Activated CD4-positive, alpha-beta T cell treated with anti-CD3 and anti-CD28 coated beads, Interleukin-2, Interleukin-4, amounts not matched to agents 100 ng/mL and 50 ng/mL, durations not matched to agents 16 hours and 8 hours (primary cell): Measurements from ENCODE around the gene MAP3K4.
A peak's percentile ranks its signal among the peaks of the same experiment; 100 is the strongest.
"Not testable (repeated sequence)": the region's sequence is repeated elsewhere in the genome, so short reads cannot be mapped to it uniquely, and the experiment has no call there.

Source experiments
- DNase-seq: peaks from one replicate; pipeline ENCODE4 v3.0.0-alpha.2; 2020; ENCODE audit warnings: low spot score

MAP3K4 gene

DNA sequence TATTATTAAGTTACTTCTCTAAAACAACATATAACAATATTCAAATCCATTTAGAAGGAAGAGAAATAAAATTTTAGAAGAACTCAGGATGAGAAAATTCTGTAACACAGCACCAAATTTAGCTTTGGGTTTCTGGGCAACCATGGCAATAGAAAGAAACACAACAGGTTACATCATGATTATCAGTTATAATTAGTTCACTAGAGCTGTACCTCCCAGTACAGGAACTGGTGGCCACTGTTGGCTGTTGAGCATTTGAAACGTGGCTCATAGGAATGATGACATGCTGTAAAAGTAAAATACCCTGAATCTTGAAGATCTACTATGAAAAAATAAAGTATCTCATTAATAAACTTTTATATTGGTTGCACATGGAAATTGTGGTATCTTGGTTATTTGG is 23.7 kb upstream of the MAP3K4 start:
- no peak for DNase-seq

DNA sequence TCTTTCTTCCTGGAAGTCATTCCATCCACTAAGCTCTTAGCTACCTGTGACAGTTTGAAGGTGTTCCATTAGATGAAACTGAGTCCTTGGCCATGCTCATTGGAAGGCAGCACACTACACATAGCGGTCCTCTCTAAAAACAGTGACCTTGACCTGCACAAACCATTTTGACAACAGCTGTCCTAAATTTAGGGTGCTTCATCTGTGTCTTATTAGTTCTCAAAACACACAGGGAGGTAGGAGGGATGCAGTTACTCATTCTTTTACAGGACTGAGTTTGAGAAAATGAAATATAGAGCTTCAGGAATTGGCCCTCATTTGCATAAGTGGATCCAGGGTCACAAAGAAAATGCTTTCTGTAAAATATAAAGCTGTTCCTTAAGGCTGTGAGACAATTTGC is 20.4 kb upstream of the MAP3K4 start:
- DNase-seq = no peak

DNA sequence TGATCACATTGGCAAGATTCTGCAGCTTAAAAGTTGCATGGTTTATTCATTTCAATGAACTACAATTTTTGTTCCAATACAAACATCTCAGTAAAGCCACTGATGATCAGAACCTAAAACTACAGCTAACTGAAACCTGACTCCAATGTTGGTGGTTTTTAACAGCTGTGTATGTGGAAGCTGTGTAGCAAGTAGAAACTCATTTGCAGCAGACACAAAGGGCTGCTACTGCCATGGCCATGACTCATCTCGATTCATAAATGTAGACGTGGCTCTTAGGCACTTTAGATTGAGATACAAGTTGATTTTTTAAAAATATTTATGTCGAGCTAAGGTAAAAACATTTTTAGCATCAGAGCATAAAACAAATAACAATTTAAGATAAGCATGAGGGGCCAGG is 19.5 kb upstream of the MAP3K4 start:
- DNase-seq = no peak

DNA sequence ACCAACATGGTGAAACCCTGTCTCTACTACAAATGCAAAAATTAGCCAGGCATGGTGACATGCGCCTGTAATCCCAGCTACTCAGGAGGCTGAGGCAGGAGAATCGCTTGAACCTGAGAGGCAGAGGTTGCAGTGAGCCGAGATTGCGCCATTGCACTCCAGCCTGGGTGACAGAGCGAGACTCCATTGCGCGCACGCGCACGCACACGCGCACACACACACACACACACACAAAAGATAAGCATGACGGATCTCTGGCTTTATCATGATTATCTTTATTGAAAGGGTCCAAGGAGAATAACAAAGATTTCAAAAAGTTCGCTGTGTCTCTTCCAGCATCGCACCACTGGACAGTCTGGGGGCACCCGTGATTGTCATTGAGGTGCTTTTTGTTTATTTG is 19.0 kb upstream of the MAP3K4 start:
- not testable (repeated sequence) for DNase-seq

DNA sequence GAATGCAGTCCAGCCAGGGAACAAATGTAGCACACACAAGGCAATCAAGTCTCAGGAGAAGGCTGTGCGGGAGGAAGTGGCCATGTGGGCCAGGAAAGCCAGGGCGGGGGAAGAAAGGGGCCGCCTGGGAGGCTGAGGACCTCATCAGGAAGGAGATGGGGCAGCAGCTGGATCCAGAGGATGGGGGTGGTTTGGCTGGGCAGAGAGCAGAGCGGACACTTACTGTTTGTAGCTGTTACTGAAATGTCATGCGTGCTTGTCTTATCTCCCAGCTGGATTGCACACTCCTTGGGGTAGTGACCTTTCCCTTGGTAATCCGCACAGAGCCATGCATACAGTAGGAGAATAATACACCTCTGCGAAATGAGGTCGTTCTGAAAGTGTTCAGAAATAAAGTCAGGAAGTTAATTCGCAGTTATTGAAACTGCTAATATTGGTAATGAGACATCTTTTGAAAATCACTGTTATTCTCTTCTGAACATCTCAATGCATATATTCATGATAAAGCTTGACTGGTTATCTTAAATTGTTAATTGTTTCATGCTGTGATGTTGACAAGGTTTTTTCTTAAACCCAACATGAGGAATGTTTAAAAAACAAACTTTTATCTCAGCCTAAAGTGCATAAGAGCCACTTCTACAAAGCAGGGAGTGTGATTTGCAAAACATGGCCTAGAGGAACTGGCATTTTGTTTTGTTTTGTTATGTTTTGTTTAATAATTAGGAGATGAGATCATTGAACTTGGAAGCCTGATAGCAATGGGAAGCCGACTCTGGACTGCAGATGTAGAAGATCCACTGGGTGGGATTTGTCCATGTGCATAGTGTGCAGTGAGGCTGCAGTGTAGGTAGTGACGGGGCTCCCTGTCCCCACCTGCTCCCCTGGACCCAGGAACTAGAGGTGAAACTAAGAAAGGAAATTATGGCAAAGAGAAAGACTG is 18.0 kb upstream of the MAP3K4 start:
- DNase-seq = no peak

DNA sequence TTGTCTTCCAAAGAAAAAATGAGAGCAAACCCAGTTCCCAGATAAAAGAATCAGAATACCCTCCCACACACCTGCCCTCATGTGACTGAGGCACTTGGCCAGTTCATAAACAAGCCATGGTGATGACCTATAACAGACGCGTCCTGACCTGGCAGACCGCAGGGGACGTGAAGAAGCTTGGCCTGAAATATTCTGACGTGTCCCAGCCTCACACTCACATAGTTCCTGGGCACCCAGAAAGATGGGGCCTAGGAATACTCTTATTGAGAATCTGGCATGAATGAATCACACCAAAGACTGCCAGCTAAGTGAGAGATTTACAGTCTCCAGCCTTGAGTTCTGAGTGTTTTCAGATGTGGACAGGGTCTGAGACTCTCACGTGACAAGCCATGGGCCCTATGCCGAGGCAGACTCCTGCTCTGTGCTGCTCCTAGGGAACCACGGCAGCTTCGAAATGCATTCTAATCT is 17.2 kb upstream of the MAP3K4 start:
- no peak for DNase-seq

DNA sequence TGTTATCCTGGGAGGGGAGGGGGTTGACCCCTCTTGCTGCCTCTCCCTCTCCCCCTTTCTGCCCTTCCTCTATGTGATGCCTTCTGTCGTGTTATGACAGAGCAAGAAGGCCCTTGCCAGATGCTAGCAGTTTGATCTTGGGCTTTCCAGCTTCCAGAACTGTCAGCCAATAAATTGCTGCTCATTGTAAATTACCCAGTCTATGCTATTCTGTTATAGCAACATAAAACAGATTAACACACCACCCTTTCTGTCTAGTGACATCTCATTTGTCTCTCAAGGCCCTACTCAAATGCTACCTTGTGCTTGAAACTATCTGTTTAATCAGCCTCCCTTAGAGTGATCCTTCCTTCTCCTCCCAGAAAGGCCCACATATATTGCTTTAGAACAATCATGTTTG is 16.4 kb upstream of the MAP3K4 start:
- no peak for DNase-seq

DNA sequence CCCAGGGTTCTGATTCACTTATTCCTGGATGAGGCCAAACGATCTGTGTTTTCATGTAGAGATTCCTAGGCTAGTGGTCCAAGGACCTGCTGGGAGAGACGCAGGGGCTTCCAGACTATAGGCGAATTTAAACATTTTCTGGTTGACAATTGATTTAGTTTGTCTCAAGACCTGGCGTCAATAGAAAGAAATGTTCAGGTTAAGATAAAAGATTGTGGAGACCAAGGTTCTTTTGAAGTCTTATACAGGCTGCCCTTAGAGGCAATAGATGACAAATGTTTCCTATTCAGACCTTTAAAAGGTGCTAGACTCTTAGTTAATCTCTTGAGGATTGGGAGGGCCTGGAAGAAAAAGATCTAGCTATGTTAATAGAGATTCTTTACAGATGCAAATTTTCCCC is 15.6 kb upstream of the MAP3K4 start:
- not testable (repeated sequence) for DNase-seq

DNA sequence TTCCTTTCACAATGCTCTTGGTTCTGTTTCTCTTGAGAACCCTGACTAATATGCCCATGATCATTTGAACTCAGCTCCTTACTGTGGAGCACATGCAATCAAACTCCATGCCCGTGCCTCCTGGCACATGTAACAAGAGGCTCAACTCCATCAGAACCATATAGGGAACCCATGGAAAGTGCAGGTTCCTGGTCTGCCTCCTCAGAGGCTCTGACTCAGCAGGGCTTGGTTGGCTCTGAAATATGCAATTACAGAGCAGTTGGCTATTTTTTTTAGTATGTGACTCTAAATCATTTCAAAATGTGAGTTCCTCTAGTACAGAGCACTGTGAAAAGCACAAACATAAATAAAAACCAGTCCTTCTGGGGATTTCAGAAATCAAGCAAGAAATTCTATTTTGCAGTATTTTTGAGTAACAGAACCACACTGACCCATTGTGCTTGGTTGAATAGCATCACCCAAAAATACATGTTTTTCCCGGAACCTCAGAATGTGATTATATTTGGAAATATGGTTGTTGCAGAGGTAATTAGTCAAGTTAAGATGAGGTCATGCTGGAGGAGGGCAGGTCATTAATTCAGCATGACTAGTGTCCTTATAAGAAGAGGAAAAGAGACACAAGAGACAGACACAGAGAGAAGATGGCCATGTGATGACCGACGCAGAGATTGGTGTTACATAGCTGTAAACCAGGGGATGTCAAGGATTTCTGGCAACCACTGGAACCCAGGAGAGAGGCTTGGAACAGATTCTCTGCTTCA is 13.2 kb upstream of the MAP3K4 start:
- no peak for DNase-seq

DNA sequence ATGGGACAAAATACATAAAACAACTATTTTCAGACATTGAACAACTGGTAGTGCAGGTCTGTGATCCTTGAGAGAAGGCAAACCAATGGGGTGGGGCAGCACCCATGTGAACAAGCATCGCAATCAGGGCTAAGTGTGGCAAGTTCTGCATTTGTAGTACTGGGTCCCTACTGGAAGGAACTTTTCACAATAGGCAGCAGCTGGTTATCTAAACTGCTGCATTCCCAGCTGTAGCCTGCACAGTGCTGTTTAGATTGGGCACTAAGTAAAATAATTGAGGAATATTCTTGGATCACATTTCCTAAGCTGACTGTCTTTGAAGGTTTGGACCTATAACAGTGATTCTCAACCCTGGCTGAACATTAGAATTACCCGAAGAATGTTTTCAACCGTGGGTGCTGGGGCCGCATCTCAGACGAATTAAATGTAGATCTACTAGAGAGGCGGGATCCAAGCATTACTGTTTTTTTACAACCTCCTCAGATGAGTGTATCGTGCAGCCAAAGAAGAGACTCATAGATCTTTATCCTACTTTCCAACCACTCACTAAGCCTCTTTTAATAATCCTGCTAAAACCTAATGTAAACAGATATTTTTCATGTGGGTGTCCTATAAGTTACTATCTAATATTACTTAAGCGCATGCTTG is 12.4 kb upstream of the MAP3K4 start:
- no peak for DNase-seq

DNA sequence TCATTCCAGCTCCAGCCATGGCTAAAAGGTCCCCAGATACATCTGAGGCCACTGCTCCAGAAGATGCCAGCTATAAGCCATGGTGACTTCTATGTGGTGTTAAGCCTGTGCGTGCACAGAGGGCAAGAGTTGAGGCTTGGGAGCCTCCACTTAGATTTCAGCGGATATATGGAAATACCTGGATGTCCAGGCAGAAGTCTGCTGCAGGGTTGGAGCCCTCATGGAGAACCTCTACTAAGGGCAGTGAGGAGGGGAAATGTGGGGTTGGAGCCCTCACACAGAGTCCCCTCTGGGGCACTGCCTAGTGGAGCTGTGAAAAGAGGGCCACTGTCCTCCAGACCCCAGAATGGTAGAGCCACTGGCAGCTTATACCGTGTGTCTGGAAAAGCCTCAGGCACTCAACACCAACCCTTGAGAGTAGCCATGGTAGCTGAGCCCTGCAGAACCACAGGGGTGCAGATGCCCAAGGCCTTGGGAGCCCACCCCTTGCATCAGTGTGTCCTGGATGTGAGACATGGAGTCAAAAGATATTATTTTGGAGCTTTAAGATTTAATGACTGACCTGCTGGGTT is 8.1 kb upstream of the MAP3K4 start:
- DNase-seq = not testable (repeated sequence)

DNA sequence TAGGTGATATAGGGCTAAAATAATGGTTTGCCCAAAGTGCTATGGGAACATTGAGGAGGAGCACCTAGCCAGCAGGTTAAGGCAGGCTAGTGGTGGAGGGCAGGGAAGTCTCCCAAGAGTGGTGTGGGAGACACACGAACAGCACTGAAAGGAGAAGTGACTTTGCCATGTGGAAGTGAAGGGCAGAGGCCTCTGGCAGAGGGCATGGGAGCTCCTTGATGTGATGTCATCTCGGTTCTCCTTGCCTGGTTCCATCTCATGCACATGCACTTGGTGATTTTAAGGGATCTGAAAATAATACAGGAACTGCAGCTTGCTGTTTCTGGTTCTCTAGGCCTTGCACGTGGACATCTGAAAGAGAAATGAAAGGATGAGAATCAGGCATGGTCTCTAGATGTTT is 4.7 kb upstream of the MAP3K4 start:
- no peak for DNase-seq

DNA sequence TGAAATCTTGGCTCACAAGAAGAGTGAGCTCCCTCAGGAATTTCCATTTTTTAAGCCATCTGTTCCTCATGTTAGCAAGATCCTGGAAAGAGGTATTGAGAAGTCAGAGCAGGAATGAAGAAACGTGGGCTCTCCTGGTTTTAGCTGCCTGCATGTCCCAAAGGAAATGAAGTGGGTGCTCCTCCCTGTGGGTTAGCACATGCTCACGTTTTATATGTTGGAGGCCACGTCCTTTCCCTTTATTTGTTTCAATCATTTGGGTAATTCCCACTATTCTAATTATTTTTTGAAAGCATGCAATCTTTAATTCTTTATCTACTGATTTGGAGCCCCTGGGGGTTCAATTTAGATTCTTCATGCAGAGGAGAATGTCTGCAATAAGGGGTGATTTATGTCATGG is 4.3 kb upstream of the MAP3K4 start:
- DNase-seq = no peak

DNA sequence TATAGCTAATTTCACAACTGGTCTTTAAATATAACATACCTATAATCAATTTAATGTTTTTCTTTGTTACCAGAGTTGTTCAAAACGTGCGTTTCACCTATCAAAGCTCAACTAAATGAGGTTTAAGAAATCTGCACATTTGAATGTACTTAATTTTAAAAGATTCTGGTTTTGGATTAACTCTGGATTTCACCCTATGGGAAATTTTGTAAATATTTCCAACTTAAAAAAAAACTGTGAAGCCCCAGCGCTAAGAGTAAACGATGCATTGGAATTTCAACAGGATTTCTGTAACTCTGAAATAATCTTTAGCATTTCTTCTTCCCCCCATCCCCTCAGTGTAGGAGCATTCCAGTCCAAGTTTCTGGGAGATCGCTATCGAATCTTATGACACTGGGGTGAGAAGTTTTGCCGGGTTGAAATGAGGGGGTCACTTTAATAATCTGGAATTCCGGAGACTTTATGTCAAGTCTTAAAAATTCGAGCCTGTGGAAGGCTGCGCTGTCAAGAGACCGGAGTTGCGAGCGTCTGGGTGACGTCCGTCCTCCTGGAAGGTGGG is 643 bp upstream of the MAP3K4 start:
- DNase-seq = no peak

DNA sequence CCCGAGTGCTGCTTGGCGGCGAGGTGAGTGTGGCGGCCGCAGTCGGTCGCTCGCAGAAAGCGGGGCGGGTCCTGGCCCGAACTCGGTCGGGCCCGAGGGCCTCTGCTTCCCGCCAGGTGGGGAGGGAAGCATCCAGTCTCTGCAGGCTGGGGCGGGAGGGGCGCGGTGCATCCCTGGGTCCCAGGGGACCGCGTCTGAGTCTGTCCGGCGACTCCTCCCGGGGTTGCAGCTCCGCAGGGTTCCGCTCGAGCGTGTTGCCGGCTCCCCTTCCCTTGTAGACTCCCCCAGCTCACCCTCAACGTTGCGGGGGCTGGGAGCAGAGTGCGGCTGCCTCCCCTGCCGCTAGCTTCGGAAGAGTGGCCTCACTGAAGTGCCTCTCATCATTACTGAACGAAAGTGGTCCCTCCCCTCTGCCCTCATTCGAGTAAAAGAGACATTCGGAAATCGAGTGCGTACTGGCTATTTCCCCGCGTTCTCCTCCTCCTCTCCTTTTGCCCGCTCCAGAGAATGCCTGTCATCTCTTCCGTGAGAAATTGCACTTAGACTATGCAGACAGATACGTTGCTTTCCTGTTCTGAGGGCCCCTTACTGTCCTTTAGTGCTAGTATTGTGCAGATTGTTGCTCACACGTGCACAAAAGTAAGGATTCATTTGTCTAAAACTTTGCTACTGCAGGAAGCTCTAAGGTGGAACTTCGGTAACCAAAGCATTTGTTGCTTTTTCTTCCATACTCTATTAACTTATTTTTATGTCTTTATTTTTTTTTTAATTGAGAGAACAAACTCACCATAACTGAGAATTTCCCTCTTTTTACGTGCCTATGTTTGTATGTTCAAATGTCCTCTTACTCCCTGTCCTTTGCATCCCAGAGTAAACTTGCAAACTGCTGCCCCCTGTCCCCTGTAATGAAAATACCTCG is 751 bp downstream of the MAP3K4 start:
- peak; percentile 42 for DNase-seq

DNA sequence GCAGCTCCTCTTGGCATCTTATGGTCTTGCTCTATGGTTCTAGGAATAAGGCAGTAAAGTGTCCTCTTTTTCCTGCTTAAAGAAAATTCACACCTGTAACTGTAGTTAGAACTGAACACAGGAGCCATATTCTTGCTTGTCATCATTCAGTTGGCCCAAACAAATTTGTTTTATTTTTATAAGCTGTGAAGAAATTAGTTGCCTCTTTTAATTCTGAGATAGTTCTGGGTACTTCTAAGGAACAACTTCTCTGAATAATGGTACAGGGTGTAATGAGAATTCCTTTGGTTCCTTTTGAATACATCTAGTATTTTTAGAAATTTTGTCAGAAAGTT is 1.4 kb downstream of the MAP3K4 start:
- DNase-seq = no peak

DNA sequence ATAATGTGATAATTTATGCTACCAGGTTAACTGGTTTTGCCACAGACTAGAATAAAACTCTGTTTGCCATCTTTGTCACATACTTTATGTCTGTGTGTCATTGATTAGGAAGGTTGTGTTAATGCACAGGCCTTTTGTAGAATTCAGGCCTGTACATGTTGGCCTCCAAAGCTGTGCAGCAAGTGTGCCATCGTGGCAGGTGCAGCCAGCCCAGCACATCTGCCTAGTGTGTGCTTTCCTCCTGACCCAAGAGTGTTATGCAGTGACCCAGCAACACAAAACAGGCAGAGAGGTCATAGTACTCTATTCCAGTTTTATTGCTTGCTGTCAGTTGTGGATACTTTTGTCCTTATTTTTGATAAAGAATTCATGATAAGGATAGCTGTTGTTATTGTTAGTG is 3.7 kb downstream of the MAP3K4 start:
- no peak for DNase-seq

DNA sequence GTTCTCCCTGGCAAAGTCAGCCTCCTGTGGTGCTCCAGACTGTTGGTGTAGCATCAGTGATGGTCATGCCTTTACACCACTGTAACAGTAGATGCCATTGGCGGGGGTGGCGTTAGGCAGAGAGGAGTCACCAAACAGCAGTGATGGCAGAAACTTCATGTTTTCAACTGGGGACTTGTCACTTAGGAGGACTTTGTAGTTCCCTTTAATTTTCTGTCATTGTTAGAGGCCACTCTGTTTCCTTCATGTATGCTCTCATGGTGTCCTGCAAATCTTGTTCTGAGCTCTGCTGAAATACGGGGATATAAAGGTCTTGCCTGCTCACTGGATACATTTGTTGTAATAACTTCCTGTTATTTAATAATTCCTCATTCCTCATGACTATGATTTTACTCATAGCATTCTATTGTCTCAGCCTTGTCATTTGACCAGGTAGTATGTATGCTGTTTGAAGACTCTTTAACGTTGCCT is 4.6 kb downstream of the MAP3K4 start:
- no peak for DNase-seq

DNA sequence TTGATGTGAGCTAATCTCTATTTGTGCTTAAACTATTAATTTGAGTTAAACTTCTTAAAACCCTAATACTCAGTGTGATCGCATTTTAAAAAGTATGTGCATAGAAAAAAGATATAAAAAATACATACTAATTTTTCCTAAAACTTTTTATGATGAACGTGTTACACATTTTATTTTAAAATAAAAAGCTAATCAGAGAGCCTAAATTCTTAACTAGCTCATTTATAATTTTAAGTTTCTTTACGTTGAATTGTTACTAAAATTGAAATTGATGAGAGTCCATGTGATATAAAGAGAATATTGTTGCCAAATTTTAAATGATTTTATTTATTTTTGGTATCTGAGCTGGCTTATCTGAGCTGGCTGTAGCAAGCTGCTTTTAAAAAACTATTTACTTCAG is 6.6 kb downstream of the MAP3K4 start:
- no peak for DNase-seq

DNA sequence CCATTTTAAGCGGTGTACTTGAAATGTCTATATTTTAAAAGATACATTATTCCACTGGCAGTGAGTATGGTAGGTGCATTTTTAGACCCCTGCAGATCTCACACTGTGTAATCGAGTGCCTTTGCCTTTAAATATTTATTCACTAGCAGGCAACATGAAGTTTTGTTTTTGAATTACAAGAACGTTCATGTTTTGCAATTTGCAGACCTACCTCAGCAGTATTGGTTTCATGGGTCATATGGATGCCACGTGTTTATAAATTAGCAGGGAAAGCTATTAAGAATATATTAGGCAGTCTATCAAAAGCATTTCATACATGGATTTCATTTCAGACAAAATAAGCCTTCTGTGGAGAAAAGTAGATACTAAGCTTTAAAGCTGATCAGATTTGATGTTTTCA is 7.2 kb downstream of the MAP3K4 start:
- no peak for DNase-seq

DNA sequence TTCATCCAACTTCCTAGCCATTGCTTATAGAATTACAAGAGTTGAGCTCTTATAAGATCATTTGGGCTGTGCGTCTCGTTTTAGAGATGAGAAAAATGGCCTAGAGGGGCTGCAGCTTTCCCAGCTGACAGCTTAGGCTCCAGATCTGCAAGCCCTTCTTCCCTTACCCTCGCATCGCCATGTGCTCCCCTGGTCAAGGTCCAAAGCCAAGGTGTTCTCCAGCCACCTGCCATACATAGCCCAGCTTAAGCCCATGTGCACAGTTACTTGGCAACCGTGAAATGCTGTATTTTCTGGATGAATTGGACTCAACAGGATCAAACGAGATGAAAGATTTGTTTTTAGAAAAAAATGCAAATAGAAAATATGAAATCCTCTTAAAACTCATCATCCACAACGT is 7.9 kb downstream of the MAP3K4 start:
- no peak for DNase-seq
